ENCODE results near the gene SNRNP48.

The SNRNP48 gene

DNA sequence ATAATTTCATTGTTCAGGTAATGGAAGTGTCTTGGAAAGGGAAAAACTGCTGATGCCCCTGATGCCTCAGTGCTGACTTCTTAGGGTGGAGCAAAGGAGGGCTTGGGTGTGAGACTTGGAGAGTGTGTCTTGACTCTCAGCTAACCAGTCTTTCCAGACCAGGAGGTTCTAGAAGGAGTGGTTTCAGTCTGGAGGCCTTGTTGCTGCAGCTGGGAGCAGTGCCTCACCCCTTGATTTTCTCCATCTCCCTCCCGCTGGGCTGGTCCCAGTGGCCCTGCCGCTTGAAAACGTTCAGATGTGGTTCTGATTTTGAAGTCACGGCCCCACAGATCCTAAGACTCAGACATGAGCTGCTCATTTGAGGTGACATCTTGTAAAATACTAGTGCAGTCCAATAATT lies 43.1 kb upstream of the SNRNP48 start:
- Histone ChIP-seq H3K9ac (ENCODE audit: low read length) (no peak overlapping the region), H3K27me3 (ENCODE audit: control insufficient read depth, insufficient read depth, low read length) (peaks cover 6% of the 10 kb centered on the region), H3K36me3 (ENCODE audit: control insufficient read depth, insufficient read depth, low read length) (no peaks in the 10 kb centered on the region), H3K4me1 (ENCODE audit: control insufficient read depth, insufficient read depth, low read length) (no peaks in the 10 kb centered on the region), H3K4me3 (ENCODE audit: low read length) (no peak overlapping the region), H3K27ac (ENCODE audit: low read depth, low read length) (no peak overlapping the region)

GRCh38 chr6:7547315-7547714 lies 42.7 kb upstream of the SNRNP48 start:
- Histone ChIP-seq H3K9ac (ENCODE audit: low read length) (no peak overlapping the region), H3K4me1 (ENCODE audit: control insufficient read depth, insufficient read depth, low read length) (no peaks in the 10 kb centered on the region), H3K4me3 (ENCODE audit: low read length) (no peak overlapping the region), H3K36me3 (ENCODE audit: control insufficient read depth, insufficient read depth, low read length) (no peaks in the 10 kb centered on the region), H3K27ac (ENCODE audit: low read depth, low read length) (no peak overlapping the region), H3K27me3 (ENCODE audit: control insufficient read depth, insufficient read depth, low read length) (peaks cover 3% of the 10 kb centered on the region)

DNA sequence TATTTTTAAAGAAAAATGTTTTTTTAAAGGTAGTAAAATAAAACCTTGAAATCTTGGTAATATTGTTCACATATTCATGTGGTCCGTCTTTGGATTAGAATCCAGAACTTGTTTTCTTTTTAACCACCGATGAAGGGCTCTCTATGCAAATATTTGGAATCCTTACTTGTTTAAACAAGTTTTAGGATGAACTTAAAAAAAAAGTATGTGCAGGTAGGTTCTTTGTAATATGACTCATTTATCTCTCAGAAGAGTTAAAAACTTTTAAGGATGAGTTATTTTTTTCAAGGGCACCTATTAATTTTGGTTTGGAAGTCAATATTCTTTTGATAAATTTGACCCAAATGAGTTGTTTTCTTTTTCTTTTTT lies 39.6 kb upstream of the SNRNP48 start:
- H3K27me3 ChIP-seq (ENCODE audit: control insufficient read depth, insufficient read depth, low read length): no peaks in the 10 kb centered on the region
- H3K9ac ChIP-seq (ENCODE audit: low read length): no peak overlapping the region
- no peak overlapping the region for H3K4me3 ChIP-seq (ENCODE audit: low read length)
- H3K36me3 ChIP-seq (ENCODE audit: control insufficient read depth, insufficient read depth, low read length): no peaks in the 10 kb centered on the region
- no peaks in the 10 kb centered on the region for H3K4me1 ChIP-seq (ENCODE audit: control insufficient read depth, insufficient read depth, low read length)
- H3K27ac ChIP-seq (ENCODE audit: low read depth, low read length): no peak overlapping the region

DNA sequence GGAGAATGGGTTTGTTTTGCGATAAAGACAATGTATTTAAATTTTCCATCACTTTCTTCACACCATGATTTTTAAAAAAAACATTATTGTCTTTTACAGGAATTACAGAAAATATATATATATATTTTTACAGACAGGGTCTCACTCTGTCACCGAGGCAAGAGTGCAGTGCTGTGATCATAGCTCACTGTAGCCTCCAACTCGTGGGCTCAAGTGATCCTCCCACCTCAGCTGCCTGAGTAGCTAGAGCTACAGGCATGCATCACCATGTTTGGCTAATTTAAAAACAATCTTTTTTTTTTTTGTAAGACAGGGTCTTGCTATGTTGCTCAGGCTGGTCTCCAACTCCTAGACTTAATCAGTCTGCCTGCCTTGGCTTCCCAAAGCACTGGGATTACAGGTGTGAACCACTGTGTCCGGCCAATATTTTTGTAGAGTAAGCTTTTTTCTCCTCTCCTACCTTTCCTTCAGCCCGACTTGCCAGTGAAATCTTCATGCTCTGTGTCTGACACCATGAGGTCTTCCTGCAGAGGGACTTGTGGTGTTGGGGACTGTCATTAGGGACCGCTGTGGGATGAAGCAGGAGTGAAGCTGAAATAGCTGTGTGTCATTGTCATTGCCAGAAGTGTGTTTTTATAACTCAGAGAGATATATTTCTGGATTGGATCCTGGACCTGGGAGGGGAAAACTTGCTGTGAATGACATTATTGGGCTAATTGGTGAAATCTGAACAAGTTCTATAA lies 35.3 kb upstream of the SNRNP48 start:
- no peaks in the 10 kb centered on the region for H3K4me1 ChIP-seq (ENCODE audit: control insufficient read depth, insufficient read depth, low read length)
- no peaks in the 10 kb centered on the region for H3K27me3 ChIP-seq (ENCODE audit: control insufficient read depth, insufficient read depth, low read length)
- no peaks in the 10 kb centered on the region for H3K36me3 ChIP-seq (ENCODE audit: control insufficient read depth, insufficient read depth, low read length)
- H3K9ac ChIP-seq (ENCODE audit: low read length): no peak overlapping the region
- no peak overlapping the region for H3K4me3 ChIP-seq (ENCODE audit: low read length)
- H3K27ac ChIP-seq (ENCODE audit: low read depth, low read length): no peak overlapping the region

DNA sequence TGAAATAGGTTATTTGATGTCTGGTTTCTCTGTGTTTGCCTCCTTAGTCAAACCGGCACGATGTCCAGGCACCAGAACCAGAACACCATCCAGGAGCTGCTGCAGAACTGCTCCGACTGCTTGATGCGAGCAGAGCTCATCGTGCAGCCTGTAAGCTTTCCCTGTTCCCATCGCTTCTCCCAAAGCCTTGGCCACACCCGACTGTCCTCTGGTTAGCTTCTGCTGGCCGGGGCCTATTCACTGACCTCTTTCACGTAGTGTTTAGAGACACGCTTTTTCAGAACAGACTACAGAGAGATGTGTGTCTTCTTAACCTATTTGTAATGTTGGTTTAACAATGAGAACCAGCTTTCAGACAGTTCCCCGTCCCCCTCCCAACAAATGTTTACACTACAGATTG lies 34.3 kb upstream of the SNRNP48 start:
- no peak overlapping the region for H3K27ac ChIP-seq (ENCODE audit: low read depth, low read length)
- H3K27me3 ChIP-seq (ENCODE audit: control insufficient read depth, insufficient read depth, low read length): no peaks in the 10 kb centered on the region
- no peaks in the 10 kb centered on the region for H3K4me1 ChIP-seq (ENCODE audit: control insufficient read depth, insufficient read depth, low read length)
- H3K4me3 ChIP-seq (ENCODE audit: low read length): no peak overlapping the region
- H3K9ac ChIP-seq (ENCODE audit: low read length): no peak overlapping the region
- no peaks in the 10 kb centered on the region for H3K36me3 ChIP-seq (ENCODE audit: control insufficient read depth, insufficient read depth, low read length)

DNA sequence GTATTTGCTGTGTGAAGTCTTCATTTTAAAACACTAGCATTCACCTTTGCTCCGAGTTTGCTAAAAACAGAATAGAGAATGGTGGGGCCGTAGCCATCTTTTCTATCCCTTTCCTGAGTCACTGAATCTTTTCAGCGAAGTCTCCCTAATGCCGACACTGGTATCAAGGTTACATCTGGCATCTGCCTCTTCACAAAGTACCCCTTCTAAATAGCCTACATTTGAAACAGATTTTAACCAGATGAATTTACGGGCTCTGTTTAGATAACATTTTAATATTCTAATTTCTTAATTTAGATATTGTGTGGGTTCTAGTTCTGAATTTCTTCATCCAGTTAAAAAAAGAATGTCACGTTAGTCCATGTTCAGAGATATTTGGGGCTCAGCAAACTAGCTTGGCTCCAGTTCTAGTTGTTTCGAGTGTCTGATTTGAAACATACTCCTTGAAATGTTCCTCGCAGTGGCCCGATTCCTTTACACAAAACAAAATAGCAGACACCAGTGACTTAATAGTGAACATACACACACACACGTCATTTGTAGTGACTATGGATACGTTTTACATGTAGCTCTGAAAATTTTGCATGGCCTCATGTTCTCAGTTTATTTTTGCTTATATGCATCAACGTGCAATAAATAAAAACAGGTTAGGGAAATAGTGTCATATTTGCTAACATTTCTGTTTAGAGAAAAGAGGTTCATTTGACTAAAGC lies 33.4 kb upstream of the SNRNP48 start:
- Histone ChIP-seq H3K27ac (ENCODE audit: low read depth, low read length) (no peak overlapping the region), H3K9ac (ENCODE audit: low read length) (no peak overlapping the region), H3K36me3 (ENCODE audit: control insufficient read depth, insufficient read depth, low read length) (no peaks in the 10 kb centered on the region), H3K4me3 (ENCODE audit: low read length) (no peak overlapping the region), H3K27me3 (ENCODE audit: control insufficient read depth, insufficient read depth, low read length) (no peaks in the 10 kb centered on the region), H3K4me1 (ENCODE audit: control insufficient read depth, insufficient read depth, low read length) (no peaks in the 10 kb centered on the region)

- Histone ChIP-seq H3K27ac (ENCODE audit: low read depth, low read length) (no peak overlapping the region), H3K27me3 (ENCODE audit: control insufficient read depth, insufficient read depth, low read length) (no peaks in the 10 kb centered on the region), H3K9ac (ENCODE audit: low read length) (no peak overlapping the region), H3K4me3 (ENCODE audit: low read length) (no peak overlapping the region), H3K4me1 (ENCODE audit: control insufficient read depth, insufficient read depth, low read length) (no peaks in the 10 kb centered on the region), H3K36me3 (ENCODE audit: control insufficient read depth, insufficient read depth, low read length) (no peaks in the 10 kb centered on the region)
Measured at GRCh38 chr6:7557652-7558051, 32.3 kb upstream of the SNRNP48 start.

GRCh38 chr6:7558781-7559180 lies 31.2 kb upstream of the SNRNP48 start:
- Histone ChIP-seq H3K4me3 (ENCODE audit: low read length) (no peak overlapping the region), H3K36me3 (ENCODE audit: control insufficient read depth, insufficient read depth, low read length) (no peaks in the 10 kb centered on the region), H3K4me1 (ENCODE audit: control insufficient read depth, insufficient read depth, low read length) (no peaks in the 10 kb centered on the region), H3K27me3 (ENCODE audit: control insufficient read depth, insufficient read depth, low read length) (no peaks in the 10 kb centered on the region), H3K27ac (ENCODE audit: low read depth, low read length) (no peak overlapping the region), H3K9ac (ENCODE audit: low read length) (no peak overlapping the region)

DNA sequence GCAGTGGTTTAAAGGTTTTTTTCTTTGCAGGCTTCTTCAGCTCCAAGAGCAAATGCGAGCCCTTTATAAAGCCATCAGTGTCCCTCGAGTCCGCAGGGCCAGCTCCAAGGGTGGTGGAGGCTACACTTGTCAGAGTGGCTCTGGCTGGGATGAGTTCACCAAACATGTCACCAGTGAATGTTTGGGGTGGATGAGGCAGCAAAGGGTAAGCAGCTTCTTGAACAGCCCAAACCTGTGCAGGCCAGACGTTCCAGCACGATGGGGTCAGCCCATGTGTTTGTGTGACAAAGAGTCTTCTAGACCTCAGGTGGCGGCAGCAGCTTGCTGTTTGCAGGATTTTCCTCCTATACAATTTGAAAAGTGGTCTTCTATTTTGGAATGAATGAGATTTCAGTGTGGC lies 30.8 kb upstream of the SNRNP48 start:
- Histone ChIP-seq H3K27me3 (ENCODE audit: control insufficient read depth, insufficient read depth, low read length) (no peaks in the 10 kb centered on the region), H3K27ac (ENCODE audit: low read depth, low read length) (no peak overlapping the region), H3K36me3 (ENCODE audit: control insufficient read depth, insufficient read depth, low read length) (no peaks in the 10 kb centered on the region), H3K9ac (ENCODE audit: low read length) (no peak overlapping the region), H3K4me3 (ENCODE audit: low read length) (no peak overlapping the region), H3K4me1 (ENCODE audit: control insufficient read depth, insufficient read depth, low read length) (no peaks in the 10 kb centered on the region)

GRCh38 chr6:7559651-7560385 lies 30.2 kb upstream of the SNRNP48 start:
- Histone ChIP-seq H3K4me1 (ENCODE audit: control insufficient read depth, insufficient read depth, low read length) (no peaks in the 10 kb centered on the region), H3K27ac (ENCODE audit: low read depth, low read length) (no peak overlapping the region), H3K27me3 (ENCODE audit: control insufficient read depth, insufficient read depth, low read length) (no peaks in the 10 kb centered on the region), H3K4me3 (ENCODE audit: low read length) (no peak overlapping the region), H3K9ac (ENCODE audit: low read length) (no peak overlapping the region), H3K36me3 (ENCODE audit: control insufficient read depth, insufficient read depth, low read length) (no peaks in the 10 kb centered on the region)

- Histone ChIP-seq H3K4me3 (ENCODE audit: low read length) (no peak overlapping the region), H3K27me3 (ENCODE audit: control insufficient read depth, insufficient read depth, low read length) (no peaks in the 10 kb centered on the region), H3K9ac (ENCODE audit: low read length) (no peak overlapping the region), H3K27ac (ENCODE audit: low read depth, low read length) (no peak overlapping the region), H3K36me3 (ENCODE audit: control insufficient read depth, insufficient read depth, low read length) (no peaks in the 10 kb centered on the region), H3K4me1 (ENCODE audit: control insufficient read depth, insufficient read depth, low read length) (no peaks in the 10 kb centered on the region)
Measured at GRCh38 chr6:7561153-7561964, 28.6 kb upstream of the SNRNP48 start.

DNA sequence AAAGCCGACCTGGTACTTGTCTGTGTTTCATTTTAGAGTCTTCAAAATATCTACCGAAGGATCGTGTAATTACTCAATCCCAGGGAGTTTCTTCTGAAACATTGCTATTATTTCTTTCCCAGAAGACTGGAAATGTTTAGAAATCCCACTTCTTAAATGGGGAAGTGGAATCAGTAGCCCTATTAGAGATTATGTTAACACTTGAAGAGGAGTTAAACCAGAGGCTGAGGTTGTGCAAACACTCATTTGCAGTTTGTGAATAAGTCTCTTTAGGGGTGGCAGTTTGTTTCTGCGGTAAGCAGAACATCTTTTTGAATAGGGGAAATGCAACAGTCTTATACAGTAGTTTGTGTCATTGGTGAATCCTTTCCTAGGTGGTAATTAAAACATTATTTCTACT lies 27.2 kb upstream of the SNRNP48 start:
- no peaks in the 10 kb centered on the region for H3K27me3 ChIP-seq (ENCODE audit: control insufficient read depth, insufficient read depth, low read length)
- H3K27ac ChIP-seq (ENCODE audit: low read depth, low read length): no peak overlapping the region
- H3K9ac ChIP-seq (ENCODE audit: low read length): no peak overlapping the region
- H3K36me3 ChIP-seq (ENCODE audit: control insufficient read depth, insufficient read depth, low read length): no peaks in the 10 kb centered on the region
- H3K4me1 ChIP-seq (ENCODE audit: control insufficient read depth, insufficient read depth, low read length): no peaks in the 10 kb centered on the region
- H3K4me3 ChIP-seq (ENCODE audit: low read length): no peak overlapping the region
